M059J (cell line): ENCODE measurements around the gene SDF4. TPM values are rescaled to one million over a fixed set of nuclear protein-coding genes. Genes with fewer than 3 reads are reported as not detected.

Source experiments
- DNase-seq: peaks from one replicate; pipeline ENCODE4 v3.0.0-alpha.2; 2012; ENCODE audit warnings: low read depth
- total RNA-seq: library from RNA; depleted of rRNA; stranded (reverse); fragments of >200 nt; shearing (Covaris generic); gene quantifications from 2 replicates; pipeline ENCODE4 v1.2.3, GENCODE V29; 2014

Gene SDF4
- total RNA-seq, 1 experiment from 2014 or later = 196 TPM

DNA sequence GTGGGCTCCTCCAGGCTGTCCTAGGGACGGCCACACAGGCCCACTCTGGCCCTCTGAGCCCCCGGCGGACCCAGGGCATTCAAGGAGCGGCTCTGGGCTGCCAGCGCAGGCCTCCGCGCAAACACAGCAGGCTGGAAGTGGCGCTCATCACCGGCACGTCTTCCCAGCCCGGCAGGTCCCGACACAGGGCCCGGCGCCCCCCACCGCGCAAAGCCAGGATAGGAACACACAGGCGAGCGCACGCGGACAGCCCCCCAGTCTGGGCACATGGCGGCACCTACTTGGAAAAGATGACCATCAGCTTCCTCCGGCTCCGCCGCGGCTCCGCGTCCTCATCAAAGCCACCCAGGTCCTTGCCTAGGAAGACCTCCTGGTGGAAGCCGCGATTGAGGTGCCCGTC is 3.6 kb downstream of the SDF4 start:
- no peak for DNase-seq

DNA sequence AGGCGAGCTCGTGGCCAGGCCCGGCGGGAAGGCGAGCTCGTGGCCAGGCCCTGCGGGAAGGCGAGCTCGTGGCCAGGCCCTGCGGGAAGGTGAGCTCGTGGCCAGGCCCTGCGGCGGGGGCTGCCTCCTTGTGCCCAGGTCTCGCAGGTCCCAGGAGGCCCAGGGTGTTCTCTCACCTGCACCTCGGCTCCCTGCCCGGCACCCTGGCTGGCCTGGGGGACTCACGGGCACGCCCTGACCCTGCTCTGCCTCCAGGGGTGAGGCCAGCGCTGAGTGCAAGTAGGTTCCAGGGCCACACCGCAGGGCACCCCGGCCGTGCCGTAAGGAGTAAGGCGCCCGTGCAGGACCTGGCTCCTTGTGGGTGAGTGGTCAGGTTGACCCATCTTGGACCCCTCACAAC is 4.4 kb downstream of the SDF4 start:
- no peak for DNase-seq

DNA sequence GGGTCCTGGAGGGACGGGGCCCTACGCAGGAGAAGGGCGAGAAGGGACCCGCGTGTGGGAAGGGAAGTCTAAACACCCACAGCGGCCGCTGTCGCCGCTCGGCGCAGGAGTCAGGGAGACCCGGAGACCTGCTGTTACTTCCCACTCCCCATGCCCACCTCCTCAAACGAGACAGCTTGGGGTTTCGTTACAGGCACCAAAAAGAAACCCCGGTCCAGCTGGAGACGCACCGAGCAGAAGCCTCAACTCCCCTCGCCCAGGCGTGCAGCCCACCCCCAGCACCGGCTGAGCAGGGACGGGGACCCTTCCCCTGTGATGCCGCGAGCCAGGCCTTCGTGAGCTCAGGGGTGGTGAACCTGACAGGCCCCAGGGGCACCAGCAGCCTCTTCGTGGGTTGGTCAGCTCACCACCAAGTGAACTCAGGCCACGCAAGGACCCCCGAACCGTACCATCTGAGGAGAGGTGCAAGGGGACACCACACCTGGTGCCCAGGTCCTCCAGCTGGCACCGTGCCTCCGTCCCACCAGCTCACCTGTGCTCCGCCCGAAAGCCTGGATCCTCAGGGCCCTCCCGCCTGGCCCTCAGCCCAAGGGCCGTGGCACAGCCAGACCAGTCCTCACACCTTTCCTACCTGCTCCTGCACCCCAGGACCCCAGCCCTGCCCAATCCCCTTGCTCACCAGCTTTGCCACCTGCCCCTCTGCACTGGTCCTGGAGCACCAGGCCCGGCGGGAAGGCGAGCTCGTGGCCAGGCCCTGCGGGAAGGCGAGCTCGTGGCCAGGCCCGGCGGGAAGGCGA is 5.0 kb downstream of the SDF4 start:
- DNase-seq = no peak

DNA sequence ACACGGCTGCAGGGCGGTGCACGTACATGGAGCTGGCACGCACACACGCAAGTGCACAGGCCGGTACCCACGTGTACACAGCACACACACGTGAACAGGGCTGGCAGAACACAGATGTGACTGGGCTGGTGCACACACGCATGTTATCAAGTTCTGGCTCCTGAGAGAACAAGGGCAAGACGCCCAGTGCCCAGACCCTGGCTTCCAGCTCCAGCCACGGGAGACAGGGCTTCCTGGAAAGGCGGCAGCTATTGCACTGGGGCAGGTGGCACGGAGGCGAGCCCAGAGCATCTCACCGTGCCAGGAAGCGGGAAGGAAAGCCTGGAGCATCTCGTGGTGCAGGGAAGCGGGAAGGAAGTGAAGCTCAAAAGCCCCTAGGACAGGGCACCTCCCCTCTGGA is 5.9 kb downstream of the SDF4 start:
- no peak for DNase-seq

DNA sequence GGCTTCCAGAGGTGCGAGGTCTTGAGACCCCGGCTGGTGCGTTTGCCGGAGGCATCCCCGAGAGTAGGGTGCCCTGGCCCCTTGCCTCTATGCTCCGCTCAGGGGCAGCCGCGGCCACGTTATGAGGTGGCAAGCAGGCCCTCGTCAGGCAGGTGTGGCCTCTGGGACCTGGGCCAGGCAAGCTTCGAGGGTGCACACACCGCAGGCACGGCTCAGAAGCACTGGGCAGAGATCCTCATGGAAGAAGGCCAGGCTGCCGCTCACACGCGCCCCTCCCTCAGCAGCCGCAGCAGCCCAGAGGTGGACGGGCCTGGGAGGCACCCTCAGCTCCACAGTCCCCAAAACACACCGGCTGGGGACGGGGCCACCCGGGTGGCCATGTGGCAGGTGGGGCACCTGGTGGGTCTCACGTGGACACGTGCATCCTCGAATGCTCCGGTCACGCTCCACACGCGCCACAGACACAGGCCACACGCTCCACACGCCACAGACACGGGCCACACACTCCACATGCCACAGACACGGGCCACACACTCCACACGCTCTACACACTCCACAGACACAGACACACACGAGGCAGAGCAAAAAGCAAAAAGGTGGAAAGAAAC is 6.5 kb downstream of the SDF4 start:
- DNase-seq = no peak

DNA sequence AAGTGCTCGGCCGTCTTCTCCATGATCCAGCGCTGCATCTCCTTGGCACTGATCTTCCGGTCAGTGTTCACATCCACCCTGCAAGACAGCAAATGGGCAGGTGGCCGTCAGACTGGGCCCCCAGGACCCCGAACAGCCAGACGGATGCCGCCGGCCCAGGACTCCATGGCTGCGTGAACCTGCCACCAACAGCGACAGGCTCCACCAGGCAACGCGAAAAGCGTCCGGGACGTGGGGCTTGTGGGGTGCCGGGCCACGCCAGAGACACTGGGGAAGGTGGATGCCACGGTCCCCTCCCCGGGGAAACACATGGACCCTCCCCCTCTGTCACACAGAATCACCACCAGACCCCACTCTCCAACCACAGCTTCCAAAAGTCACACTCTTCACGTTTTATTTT is 7.9 kb downstream of the SDF4 start:
- DNase-seq = no peak

DNA sequence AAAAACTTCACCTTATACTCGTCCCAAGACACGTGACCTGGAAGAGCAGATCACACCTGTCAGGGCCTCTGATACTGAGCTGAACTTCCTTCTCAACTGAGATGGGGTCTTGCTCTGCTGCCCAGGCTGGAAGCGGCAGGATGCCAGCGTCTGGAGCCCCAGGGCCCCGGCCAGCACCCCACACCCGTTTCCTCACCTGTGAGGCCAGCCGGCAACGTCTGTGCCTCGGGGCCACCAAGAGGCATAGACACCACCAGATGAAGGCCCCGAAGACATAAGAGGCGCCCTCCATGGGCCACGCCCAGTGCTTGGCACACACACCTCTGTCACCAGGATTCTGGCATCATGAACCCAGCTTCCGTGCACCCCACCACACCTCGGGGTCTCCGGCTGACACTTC is 8.5 kb downstream of the SDF4 start:
- DNase-seq = no peak

DNA sequence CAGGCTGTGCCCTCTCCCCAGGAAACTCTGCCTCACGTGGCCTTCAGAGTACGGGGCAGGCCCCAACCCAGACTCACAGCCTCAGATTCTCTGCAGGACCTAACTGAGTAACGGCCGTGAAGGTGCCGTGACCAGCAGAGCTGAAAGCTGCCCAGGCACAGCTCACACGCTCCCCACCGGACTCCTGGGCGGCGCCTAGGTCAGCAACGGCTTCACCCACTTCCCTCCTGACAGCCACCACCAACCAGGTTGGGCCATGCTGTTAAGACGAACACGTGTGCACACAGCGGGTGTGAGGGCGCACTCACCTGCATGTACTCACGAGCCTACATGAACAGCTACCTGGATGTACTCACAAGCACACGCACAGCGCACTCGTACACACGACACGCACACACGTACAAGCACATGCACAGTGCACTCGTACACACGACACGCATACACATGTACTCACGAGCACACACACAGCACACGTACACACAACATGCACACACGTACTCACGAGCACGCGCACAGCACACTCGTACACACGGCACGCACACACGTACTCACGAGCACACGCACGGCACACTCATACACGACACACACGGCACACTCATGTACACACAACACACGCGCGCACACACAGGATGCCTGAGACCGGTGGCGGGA is 9.1 kb downstream of the SDF4 start:
- DNase-seq = no peak

DNA sequence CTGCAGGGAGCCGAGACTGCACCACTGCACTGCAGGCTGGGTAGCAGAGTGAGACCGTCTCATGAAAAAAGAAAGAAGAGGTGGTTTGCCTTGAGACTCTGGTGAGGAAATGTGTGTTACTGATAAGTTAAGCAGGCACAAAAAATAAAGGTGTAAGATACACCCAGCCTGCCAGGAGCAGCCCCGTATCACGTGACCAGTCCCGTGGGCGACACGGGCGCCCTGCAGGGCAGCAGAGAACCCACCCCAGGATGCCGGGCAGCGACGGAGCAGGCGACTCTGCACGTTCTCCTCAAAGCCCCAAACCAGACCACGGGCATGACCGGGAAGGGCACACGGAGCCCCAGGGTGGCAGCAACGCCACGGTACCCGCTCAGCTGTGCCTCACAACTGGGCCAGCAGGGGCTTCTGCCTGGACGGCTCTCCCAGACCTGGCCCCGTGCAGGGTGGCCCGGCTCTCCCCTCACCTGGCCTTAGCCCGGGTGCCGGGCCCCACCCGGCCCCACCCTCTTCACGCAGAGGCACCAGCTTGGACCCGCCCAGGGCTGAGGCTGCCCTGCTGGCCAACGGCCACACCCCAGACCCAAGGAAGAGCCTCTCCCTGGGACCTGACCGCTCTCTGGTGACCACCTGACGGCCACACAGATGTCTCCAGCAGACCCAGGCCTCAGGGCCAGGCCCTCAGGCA is 9.8 kb downstream of the SDF4 start:
- no peak for DNase-seq

DNA sequence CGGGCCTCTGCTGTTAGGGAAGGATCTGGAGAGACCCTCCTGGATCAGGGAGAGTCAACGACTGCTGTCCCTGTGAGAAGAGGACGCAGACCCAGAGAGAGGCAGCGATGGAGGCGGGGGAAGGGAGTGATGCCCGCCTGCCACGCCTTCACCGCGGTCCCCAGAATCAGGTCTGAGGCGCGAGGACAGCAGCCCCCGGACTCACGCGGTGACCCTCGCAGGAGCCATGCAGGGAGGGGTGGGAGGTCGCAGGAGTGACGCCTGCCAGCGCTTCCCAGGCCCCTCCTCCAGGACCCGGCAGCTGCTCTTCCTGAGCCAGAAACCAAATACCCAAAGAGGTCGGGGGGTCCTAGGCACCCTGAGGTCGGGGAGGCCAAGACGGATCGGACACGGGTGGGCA is 11.6 kb downstream of the SDF4 start:
- DNase-seq = no peak

DNA sequence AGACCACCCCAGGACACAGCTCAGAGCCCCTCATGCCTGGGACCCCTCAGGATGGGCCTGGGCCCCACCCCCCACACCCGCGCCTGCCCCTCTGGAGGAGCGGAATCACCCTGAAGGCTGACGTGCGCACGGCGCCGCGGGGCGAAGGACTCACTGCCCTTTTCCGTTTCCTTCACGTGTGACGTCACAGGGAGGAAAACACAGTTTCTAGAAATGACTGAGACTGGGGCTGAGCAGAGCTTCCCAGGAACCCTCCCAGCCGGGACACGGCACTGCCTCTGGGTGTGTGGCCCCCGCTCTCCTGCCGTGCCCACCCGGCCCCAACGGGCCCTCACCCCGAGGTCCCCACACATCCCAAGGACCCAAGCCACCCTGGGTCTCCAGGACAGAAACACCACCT is 12.5 kb downstream of the SDF4 start:
- no peak for DNase-seq

DNA sequence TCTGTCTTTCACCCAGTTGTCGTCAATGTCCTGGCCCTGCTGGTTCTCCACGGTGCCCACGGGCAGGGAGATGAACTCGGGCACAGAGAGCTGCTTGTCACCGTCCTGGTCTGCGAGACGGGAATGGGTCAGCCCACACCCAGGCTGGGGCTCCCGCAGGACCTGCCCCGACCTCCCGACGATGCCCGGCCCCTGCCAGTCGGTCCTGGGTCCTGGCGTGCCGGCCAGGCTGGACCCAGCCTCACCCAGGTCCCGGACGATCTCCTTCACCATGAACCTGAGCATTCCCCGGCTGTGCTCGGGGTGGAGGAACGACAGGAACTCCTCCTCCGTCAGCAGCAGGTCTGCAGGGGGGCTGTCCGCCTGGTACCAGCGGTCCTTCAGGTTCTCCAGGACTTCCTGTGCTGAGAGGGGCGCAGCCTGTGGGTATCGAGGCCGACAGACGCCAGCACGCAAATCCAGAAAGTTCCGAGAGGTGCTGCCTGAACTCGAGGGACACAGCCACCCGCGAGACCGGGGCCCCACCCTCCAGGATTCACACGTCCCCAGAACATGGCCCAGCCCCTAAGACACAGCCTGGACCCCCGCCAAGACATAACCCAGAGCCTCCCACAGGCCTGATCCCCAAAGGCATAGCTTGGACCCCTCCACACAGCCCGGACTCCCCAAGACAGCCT is 13.1 kb downstream of the SDF4 start:
- DNase-seq = no peak

DNA sequence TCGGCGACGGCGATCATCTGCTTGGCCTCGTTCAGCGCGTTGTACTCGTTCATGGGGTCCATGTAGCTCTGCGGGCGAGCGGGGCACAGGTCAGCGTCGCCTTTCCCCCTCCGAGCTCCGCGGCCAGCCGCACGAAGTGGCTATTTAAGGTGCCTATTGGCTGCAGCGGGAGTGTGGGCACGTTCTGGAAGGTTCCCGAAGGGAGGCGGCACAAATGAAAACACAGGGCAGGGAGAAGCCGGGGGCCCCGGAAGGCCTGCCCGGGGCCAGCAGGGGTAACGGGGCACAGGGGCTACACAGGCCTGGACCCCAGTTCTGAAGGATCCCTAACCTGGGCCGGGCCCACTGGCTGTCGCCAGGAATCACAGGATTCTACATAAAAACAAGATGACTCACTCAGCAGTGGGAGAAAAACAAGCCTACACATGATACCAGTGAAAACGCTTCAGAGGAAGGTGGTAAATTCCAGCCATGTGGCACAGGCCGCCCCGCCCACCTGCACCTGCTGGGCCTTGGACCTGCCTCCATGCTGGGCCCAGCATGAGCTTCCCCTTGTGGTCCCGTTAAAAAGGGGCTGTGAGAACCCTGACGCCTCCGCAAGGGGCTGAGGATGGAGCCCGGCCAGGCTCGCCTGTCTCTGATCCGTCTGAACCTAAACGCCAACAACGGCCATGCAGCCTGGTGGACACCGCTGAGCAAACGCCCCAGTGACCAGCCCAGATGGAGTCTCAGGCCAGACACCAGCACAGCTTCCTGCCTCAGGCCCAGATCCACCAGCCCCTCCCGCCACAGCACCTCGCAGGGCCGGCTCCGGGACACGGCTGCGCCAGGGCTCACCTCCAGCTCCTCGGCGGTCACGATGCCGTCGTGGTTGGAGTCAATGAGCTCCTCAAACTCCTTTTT is 13.9 kb downstream of the SDF4 start:
- DNase-seq = peak; percentile 40

DNA sequence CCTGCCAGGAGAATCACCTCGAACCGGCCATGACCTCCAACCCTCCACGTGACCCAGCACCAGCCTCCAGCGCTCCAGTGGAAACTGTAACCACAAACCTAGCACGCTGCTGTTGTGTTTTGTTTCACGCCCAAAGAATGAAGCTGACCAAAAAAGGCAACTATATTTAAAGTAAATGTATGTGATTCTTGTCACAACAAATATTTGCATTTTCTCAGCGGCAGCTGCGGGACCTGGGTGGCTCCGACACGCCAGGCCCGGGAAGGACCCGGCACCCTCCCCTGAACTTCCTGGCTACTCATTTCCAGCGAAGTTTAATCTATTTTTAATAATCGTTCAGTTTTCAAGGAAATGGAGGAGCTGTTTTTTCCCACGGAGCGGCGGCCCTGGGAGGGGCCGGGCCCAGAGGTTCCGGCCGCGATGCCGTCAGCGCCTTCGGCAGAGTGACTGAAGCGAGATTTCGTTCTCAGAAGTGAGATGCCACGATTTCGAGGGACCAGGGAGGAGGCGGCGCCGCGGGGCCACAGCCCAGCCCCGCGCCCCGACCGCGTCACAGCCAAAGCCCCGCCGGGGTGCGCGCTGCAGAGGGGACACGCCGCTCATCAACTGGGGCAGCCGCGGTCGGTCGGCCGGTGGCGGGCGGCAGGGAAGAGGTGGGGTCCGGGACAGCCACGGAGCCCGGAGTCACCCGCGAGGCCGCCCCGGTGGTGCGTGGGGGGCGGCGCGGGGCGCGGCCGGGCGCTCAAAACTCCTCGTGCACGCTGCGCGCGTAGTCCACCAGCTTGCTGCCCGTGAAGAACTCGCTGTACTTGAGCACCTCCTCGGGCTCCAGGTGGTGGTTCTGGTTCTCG is 14.8 kb downstream of the SDF4 start:
- DNase-seq = no peak

DNA sequence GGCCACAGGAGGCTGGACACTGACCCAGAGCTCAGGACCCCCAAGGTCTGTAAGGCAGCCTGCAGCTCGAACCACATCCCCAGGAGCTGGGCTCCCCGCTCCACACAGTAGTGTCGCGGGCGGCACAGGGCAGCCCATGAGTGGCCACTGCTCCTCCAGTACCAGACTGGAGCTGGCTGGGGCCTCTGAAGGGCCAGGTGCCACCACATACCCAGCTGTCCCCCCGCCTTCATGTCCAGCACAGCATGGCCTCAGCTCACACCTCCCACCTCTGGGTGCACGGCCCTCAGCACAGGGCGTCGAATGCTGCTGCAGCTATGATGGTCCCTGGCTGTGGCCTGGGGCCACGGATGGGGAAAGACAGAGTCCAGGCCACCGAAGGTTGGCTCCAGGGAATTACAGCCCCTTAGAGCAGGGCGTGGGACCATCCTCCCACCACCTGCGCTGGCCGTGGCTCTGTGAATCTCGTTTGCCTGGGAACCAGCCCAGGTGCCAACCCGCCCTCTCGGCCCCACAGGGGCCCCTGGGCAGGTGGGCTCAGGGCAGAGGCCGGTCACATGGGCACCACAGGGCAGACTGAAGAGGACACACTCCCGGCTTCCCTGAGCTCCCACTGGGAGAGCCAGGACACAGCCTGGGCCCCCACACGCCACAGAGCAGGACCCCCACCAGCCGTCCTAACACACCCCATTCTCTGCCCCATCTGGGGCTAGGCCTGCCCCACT is 15.8 kb downstream of the SDF4 start:
- no peak for DNase-seq

DNA sequence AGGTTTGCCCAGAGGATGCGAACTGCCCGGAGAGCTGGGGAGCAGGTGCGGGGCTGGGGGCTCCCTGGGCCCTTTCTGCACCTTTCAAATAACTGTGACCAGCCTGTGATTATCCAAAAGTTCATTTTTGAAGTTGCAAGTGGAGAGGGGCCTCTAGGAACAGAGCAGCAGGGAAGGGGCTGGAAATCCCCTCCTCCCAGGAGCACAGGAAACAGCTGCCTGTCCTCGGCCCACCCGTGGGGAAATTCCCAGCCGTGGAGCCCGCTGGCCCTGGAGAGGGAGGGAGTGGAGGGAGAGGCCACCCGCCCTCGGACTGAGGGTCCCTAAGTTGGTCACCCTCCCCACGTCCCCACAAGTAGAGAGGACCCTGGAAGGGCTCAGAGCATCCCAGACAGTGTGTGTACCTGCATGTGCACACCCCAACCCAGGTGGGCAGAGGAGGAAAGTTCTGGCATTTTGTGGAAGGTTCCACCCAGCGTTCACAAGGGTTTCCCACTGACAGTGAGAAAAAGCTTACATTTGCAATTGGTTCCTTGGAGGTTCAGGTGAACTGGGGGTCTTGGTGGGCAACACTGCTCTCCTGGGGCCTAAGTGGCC is 16.6 kb downstream of the SDF4 start:
- DNase-seq = no peak

DNA sequence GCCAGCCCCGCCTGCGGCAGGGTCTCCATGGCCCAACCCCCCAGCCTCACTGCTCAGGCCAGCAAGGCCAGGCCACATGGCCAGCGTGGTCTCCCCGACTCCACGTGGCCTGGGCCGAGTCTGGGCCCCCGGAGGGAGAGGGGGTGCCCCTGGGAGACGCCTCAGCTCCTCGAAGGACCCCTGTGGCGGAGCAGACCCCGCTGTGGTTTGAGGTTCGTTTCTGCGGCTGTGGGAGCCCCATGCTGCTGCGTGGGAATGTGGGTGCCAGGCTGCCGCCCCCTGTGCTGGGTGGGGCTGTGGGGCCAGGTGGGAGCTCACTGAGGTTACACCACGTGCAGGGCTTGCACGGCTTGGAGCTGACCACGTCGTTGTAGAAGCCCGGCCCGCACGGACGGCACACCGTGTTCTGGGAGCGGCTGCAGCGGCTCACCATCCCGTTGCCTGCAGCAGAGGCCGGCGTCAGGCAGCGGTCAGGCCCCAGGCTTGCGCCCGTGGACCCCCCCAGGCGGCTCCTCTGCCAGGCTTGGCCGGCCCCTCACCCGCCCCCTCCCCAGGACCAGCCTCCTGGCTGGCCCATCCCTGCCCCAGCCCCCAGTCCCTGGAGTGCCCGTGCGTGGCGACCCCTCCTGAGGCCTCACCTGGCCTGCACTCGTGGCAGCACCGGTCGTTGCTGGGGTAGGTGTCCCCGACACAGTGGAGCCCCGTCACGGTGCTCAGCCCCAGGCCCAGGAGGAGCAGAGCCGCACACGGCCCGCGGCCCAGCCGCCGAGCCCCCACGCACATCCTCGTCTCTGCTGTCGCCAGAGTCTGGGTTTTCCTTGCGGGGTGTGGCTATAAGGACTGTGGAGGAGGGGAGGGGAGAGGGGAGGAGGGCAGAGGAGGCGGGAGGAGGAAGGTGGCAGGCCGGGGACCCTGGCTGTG is 18.2 kb downstream of the SDF4 start, which contains the start of gene TNFRSF4:
Gene TNFRSF4 (minus strand): TSS at position 809 of the 921 bp plus-strand sequence. CDS start 26 bp downstream, at position 783.
- DNase-seq = no peak
